HFF-Myc (cell line): Measurements from ENCODE around the gene THBS3.
A peak's percentile ranks its signal among the peaks of the same experiment; 100 is the strongest.
"Not testable (repeated sequence)": the region's sequence is repeated elsewhere in the genome, so short reads cannot be mapped to it uniquely, and the experiment has no call there.

ENCODE experiments used
- DNase-seq: peaks from one replicate; pipeline ENCODE4 v3.0.0-alpha.2; 2011; ENCODE audit warnings: low read depth; ENCODE audit errors: extremely low read depth
- H3K4me3 ChIP-seq: replicated peaks from 2 replicates; pipeline ENCODE4 v1.5.1; 2011; ENCODE audit warnings: low read depth, mild to moderate bottlenecking, control low read depth, low read length
- TF ChIP-seq, protein P1 (sequence below): IDR thresholded peaks from 2 replicates; pipeline ENCODE4 v1.5.1; 2012; ENCODE audit warnings: mild to moderate bottlenecking, low read depth, low read length, control low read depth; ENCODE audit errors: missing control alignments

THBS3 gene

DNA sequence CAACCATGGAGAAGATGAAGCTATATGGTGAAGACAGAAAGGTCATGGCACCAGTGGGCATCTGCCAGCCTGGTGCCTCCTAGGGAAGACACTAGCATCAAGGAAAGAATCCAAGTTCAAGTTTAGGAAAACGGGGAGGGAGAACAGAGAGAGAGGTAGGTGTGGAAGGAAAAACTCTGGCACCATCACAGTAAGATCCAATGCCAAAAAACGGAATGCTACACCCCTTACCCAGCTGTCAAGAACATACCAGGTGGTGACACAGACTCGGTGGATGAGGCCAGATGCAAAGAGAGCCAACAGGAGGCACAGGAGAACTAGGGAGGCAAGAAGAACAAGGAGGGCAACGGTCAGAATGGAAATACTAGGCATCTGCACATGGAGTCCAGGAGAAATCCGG, 38.2 kb downstream of the THBS3 start:
- H3K4me3 ChIP-seq: no peak overlapping the region
- TF ChIP-seq, protein P1, sequence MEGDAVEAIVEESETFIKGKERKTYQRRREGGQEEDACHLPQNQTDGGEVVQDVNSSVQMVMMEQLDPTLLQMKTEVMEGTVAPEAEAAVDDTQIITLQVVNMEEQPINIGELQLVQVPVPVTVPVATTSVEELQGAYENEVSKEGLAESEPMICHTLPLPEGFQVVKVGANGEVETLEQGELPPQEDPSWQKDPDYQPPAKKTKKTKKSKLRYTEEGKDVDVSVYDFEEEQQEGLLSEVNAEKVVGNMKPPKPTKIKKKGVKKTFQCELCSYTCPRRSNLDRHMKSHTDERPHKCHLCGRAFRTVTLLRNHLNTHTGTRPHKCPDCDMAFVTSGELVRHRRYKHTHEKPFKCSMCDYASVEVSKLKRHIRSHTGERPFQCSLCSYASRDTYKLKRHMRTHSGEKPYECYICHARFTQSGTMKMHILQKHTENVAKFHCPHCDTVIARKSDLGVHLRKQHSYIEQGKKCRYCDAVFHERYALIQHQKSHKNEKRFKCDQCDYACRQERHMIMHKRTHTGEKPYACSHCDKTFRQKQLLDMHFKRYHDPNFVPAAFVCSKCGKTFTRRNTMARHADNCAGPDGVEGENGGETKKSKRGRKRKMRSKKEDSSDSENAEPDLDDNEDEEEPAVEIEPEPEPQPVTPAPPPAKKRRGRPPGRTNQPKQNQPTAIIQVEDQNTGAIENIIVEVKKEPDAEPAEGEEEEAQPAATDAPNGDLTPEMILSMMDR: no peak
- DNase-seq: no peak

- TF ChIP-seq, protein P1: no peak
- no peak for DNase-seq
- H3K4me3 ChIP-seq: no peak overlapping the region
These were observed 39.1 kb downstream of the THBS3 start for GRCh38 chr1:155168456-155169210.

DNA sequence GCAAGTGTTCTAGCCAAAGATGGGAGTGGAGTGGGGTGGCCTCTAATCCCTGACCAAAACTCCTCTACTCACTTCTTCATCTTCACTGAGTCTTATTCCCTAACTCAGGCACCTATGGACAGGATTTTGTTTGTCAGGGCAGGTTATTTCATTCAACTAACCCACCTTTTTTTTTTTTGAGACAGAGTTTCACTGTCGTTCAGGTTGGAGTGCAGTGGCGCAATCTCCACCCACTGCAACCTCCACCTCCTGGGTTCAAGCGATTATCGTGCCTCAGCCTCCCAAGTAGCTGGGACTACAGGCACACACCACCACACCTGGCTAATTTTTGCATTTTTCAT, 39.6 kb downstream of the THBS3 start:
- H3K4me3 ChIP-seq, DNase-seq: not testable (repeated sequence)

GRCh38 chr1:155167166-155168104, 40.3 kb downstream of the THBS3 start:
- TF ChIP-seq, protein P1: peak; percentile 90
- DNase-seq: peak; percentile 77
- H3K4me3 ChIP-seq: no peak overlapping the region

- TF ChIP-seq, protein P1: no peak
- H3K4me3 ChIP-seq: no peak overlapping the region
- no peak for DNase-seq
These were observed 41.1 kb downstream of the THBS3 start for GRCh38 chr1:155166471-155167165.

GRCh38 chr1:155166051-155166470, 41.6 kb downstream of the THBS3 start:
- TF ChIP-seq, protein P1: no peak
- no peak for DNase-seq
- no peak overlapping the region for H3K4me3 ChIP-seq

DNA sequence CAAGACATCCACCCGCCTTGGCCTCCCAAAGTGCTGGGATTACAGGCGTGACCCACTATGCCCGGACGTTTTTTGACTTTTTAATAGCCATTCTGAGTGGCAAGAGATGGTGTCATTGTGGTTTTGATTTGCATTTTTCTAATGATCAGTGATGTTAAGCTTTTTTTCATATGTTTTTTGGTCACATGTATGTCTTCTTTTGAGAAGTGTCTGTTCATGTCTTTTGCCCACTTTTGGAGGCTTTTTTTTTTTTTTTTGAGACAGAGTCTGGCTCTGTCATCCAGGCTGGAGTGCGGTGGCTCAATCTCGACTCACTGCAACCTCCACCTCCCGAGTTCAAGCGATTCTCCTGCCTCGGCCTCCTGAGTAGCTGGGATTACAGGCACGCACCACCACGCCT, 43.1 kb downstream of the THBS3 start:
- not testable (repeated sequence) for DNase-seq, H3K4me3 ChIP-seq

DNA sequence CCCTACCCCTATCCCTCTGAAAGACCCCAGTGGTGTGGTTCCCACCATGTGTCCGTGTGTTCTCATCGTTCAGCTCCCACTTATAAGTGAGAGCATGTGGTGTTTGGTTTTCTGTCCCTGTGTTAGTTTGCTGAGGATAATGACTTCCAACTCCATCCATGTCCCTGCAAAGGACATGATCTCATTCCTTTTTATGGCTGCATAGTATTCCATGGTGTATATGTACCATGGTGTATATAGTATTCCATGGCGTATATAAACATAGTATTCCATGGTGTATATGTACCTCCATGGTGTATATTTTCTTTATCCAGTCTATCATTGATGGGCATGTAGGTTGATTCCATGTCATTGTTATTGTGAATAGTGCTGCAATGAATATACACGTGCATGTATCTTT, 43.9 kb downstream of the THBS3 start:
- not testable (repeated sequence) for H3K4me3 ChIP-seq, DNase-seq

- not testable (repeated sequence) for DNase-seq, H3K4me3 ChIP-seq
These were observed 45.1 kb downstream of the THBS3 start for GRCh38 chr1:155162631-155163030.
